22Rv1 (cell line): ENCODE data around the gene ALDOB.

ENCODE experiments used
- CTCF ChIP-seq: fragments of 450-650 bp; IDR thresholded peaks from 2 replicates; pipeline ENCODE4 v1.5.1; 2017; ENCODE audit warnings: mild to moderate bottlenecking
- ZFX ChIP-seq: fragments of 450-650 bp; IDR thresholded peaks from 2 replicates; pipeline ENCODE4 v1.6.1; 2017; ENCODE audit warnings: antibody characterized with exemption, borderline replicate concordance

- TF ChIP-seq CTCF: no peak
- TF ChIP-seq ZFX: no peak
These were observed 59.3 kb downstream of the ALDOB start for GRCh38 chr9:101376111-101376848.
